BLaER1 treated with 17β-estradiol and CSF1 and Interleukin-3, amounts not matched to agents 10 nM and 100 nM (cell line): Measurements from ENCODE around the gene KCNJ3.

ENCODE experiments used
- H3K27ac ChIP-seq, 11 experiments: shearing (Covaris generic); formaldehyde crosslinking; 2 replicates each; pipeline ENCODE4 v1.8.1; 2022
- H3K27me3 ChIP-seq, 11 experiments: shearing (Covaris generic); formaldehyde crosslinking; 2 replicates each; pipeline ENCODE4 v1.8.1; 2022
- H3K36me3 ChIP-seq, 11 experiments: shearing (Covaris generic); formaldehyde crosslinking; 2 replicates each; pipeline ENCODE4 v1.8.1; 2022
- H3K4me1 ChIP-seq, 10 experiments: shearing (Covaris generic); formaldehyde crosslinking; 2 replicates each; pipeline ENCODE4 v1.8.1; 2022
- H3K4me2 ChIP-seq, 11 experiments: shearing (Covaris generic); formaldehyde crosslinking; 2 replicates each; pipeline ENCODE4 v1.8.1; 2022
- H3K4me3 ChIP-seq, 10 experiments: shearing (Covaris generic); formaldehyde crosslinking; 2 replicates each; pipeline ENCODE4 v1.8.1; 2022
- H3K9ac ChIP-seq, 11 experiments: shearing (Covaris generic); formaldehyde crosslinking; 2 replicates each; pipeline ENCODE4 v1.8.1; 2022
- H3K9me3 ChIP-seq, 11 experiments: shearing (Covaris generic); formaldehyde crosslinking; replicated peaks in 1 of 11; 2 replicates each; pipeline ENCODE4 v1.8.1; 2022
- H4K20me1 ChIP-seq, 11 experiments: shearing (Covaris generic); formaldehyde crosslinking; 2 replicates each; pipeline ENCODE4 v1.8.1; 2022
- Cebpa-rat ChIP-seq, 11 experiments: shearing (Covaris generic); IDR thresholded peaks; 2 replicates each; pipeline ENCODE4 v1.8.1; 2022

KCNJ3 gene, protein sequence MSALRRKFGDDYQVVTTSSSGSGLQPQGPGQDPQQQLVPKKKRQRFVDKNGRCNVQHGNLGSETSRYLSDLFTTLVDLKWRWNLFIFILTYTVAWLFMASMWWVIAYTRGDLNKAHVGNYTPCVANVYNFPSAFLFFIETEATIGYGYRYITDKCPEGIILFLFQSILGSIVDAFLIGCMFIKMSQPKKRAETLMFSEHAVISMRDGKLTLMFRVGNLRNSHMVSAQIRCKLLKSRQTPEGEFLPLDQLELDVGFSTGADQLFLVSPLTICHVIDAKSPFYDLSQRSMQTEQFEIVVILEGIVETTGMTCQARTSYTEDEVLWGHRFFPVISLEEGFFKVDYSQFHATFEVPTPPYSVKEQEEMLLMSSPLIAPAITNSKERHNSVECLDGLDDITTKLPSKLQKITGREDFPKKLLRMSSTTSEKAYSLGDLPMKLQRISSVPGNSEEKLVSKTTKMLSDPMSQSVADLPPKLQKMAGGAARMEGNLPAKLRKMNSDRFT

DNA sequence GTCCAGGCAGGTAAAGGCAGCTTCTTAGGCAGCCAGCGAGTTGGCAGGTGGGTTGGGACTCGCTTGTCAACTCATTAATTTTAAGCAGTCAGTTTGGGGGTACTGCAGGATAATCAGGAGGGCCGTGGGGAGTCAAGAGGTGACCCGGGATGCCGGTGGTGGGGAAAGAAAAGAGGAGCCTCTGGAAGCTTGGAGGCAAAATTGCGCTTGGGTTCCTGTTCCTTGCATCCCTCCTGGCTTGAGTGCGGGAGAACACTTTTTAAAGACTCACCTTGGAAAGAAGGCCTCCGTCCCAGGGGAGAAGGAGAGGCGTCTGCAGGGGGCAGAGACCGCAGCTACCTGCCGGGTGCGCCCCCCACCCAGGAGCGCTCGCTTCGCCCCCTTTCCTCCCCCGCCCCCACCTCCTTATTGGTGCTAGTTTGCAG, at the start of gene KCNJ3:
Gene KCNJ3, plus strand, starts transcription at position 400 of the 425 bp plus-strand sequence. CDS start 81 bp downstream, outside the sequence.
- Histone ChIP-seq H3K9me3 (peaks cover 8 to 24% (median 19%) of the 10 kb centered on the region in 11 experiments; a peak in 18 of 22 replicates), H3K27me3 (no peaks in the 10 kb centered on the region), H3K36me3 (no peaks in the 10 kb centered on the region), H3K9ac (no peak within 1 kb of the TSS), H3K4me3 (no peak within 1 kb of the TSS), H3K4me2 (no peak within 1 kb of the TSS), H3K4me1 (peaks cover 0 to 9% (median 2%) of the 10 kb centered on the region in 10 experiments; a peak in 9 of 20 replicates), H3K27ac (no peak within 1 kb of the TSS), H4K20me1 (no peaks in the 10 kb centered on the region)
- TF ChIP-seq Cebpa-rat (IDR thresholded peaks at IDR 0.05), result no peak

DNA sequence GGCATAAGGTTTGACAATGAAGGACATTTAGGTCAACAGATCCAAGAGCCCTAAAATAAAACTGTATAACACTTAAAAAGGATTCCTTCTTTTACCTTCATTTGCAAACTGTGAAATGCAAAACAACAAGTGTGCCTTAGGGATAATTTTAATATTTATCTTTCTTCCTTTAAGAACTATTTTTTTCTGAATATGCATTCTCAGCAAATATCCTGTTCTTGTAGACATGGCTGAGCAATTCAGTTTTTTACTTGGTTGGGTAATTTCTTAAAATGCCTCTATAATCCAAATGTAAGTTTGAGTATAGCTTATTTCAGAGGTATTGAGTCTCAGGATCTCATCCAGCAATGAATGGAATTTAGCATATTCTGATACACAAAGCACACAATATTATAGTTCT, 43.0 kb upstream of the KCNJ3 start:
- no peaks in the 10 kb centered on the region for H3K27me3 ChIP-seq
- H3K36me3 ChIP-seq, result no peaks in the 10 kb centered on the region
- H3K27ac ChIP-seq, result no peak overlapping the region
- TF ChIP-seq Cebpa-rat (IDR thresholded peaks at IDR 0.05), result no peak
- H4K20me1 ChIP-seq, result no peaks in the 10 kb centered on the region
- no peak overlapping the region for H3K4me3 ChIP-seq
- no peaks in the 10 kb centered on the region for H3K4me1 ChIP-seq
- no peak overlapping the region for H3K4me2 ChIP-seq
- H3K9me3 ChIP-seq, result no peaks in the 10 kb centered on the region
- H3K9ac ChIP-seq, result no peak overlapping the region

DNA sequence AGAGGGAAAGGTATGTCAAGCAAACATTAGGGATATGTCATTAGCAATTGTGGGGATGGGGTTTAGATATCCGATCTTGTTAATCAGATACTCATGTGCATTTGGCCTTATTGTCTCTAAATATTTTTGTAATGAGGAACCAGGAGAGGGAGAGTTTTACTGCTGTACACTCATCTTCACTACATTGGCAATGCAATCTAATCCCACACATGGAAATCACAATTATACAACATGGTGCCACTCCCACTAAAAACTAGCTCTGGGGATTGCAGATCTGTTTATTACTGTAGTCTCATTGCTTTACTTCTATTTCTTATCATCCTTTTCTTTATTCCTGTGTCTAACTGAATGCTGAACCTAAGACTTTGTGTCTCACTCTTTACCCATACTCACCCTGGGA, 39.6 kb upstream of the KCNJ3 start:
- no peak for TF ChIP-seq Cebpa-rat (IDR thresholded peaks at IDR 0.05)
- Histone ChIP-seq H4K20me1 (no peaks in the 10 kb centered on the region), H3K9me3 (no peaks in the 10 kb centered on the region), H3K4me1 (no peaks in the 10 kb centered on the region), H3K27me3 (no peaks in the 10 kb centered on the region), H3K9ac (no peak overlapping the region), H3K4me3 (no peak overlapping the region), H3K27ac (no peak overlapping the region), H3K36me3 (no peaks in the 10 kb centered on the region), H3K4me2 (no peak overlapping the region)

DNA sequence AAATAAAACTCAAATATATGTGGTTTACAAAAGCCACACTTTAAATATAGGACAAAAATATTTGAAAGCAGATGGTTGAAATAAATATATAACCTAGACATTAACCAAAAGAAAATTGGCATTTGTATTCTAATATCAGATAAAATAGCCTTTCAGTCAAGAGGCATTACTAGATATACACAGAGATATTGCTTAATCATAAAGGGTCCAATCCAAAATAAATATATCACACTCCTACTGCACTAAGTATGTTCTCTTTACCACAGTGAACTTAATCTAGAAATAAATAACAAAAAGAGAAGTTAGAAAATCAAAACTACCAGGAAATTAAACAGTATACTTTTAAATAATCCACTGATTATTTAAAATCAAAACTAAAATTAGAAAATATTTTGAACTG, 34.2 kb upstream of the KCNJ3 start:
- Histone ChIP-seq H3K9me3 (no peaks in the 10 kb centered on the region), H3K36me3 (no peaks in the 10 kb centered on the region), H3K27ac (no peak overlapping the region), H3K4me3 (no peak overlapping the region), H3K4me1 (no peaks in the 10 kb centered on the region), H3K9ac (no peak overlapping the region), H3K4me2 (no peak overlapping the region), H4K20me1 (no peaks in the 10 kb centered on the region), H3K27me3 (no peaks in the 10 kb centered on the region)
- no peak for TF ChIP-seq Cebpa-rat (IDR thresholded peaks at IDR 0.05)

DNA sequence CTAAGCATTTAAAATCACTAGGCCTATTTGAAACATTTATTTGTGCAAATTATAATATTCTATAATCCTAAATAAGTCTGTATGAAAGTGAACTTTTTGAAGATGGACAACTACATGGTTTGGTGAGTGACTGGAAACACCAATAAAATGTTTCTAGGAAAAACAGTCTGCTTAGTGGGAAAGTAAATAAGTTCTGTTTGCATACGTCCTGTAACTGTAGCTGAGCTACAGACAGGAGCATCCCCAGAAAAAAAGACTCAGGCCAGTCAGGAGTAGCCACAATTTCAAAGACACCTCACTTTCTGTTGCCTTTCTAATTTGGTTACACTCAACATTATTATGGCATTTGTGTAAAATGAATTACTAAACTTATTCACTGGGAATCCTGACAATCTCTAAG, 28.4 kb upstream of the KCNJ3 start:
- Histone ChIP-seq H3K27me3 (no peaks in the 10 kb centered on the region), H4K20me1 (no peaks in the 10 kb centered on the region), H3K9me3 (no peaks in the 10 kb centered on the region), H3K9ac (no peak overlapping the region), H3K27ac (no peak overlapping the region), H3K36me3 (no peaks in the 10 kb centered on the region), H3K4me2 (no peak overlapping the region), H3K4me3 (no peak overlapping the region), H3K4me1 (no peaks in the 10 kb centered on the region)
- no peak for TF ChIP-seq Cebpa-rat (IDR thresholded peaks at IDR 0.05)

DNA sequence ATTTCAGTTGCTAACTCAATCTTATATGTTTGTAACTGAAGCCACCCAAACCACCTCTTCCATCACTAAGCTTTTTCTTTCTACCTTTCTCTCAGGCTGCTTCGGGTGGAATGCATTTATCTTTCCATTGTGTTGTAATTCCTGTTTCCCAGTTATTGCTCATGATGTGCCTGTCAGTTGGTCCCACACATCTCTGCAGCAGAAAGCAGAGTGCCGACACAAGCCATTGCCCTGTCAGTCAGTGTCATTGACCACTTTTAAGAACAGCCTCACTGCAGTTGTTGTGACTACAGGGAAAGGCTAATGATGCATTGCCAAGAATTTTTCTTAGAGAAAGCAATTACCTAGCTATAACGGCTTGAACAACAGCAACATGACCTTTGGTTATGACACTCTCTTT, 24.8 kb upstream of the KCNJ3 start:
- H3K9me3 ChIP-seq, result no peaks in the 10 kb centered on the region
- H3K4me3 ChIP-seq, result no peak overlapping the region
- H3K4me2 ChIP-seq, result no peak overlapping the region
- H3K4me1 ChIP-seq, result no peaks in the 10 kb centered on the region
- H3K36me3 ChIP-seq, result no peaks in the 10 kb centered on the region
- no peaks in the 10 kb centered on the region for H3K27me3 ChIP-seq
- no peak overlapping the region for H3K9ac ChIP-seq
- TF ChIP-seq Cebpa-rat (IDR thresholded peaks at IDR 0.05), result no peak
- H3K27ac ChIP-seq, result no peak overlapping the region
- H4K20me1 ChIP-seq, result no peaks in the 10 kb centered on the region

DNA sequence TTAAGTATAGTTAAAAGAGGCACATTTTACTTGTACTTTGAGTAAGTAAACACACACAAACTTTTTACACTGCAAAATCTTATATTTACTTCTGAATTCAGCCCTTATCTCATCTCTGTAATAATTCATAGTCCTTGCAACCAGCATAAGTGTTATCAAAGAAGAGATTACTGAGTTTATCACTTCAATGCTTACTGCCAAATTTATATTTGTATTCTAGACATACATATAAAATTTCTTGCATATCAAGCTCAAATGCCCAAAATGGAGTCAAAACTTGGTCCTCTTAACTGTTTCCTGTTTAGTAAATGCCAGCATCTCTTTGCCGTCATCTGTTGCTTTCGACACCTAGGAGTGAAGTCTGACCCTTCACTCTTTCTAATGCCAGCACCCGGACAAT, 21.1 kb upstream of the KCNJ3 start:
- H3K9me3 ChIP-seq, result no peaks in the 10 kb centered on the region
- no peaks in the 10 kb centered on the region for H3K4me1 ChIP-seq
- H4K20me1 ChIP-seq, result no peaks in the 10 kb centered on the region
- no peaks in the 10 kb centered on the region for H3K27me3 ChIP-seq
- H3K4me2 ChIP-seq, result no peak overlapping the region
- TF ChIP-seq Cebpa-rat (IDR thresholded peaks at IDR 0.05), result no peak
- H3K36me3 ChIP-seq, result no peaks in the 10 kb centered on the region
- no peak overlapping the region for H3K4me3 ChIP-seq
- H3K9ac ChIP-seq, result no peak overlapping the region
- H3K27ac ChIP-seq, result no peak overlapping the region

DNA sequence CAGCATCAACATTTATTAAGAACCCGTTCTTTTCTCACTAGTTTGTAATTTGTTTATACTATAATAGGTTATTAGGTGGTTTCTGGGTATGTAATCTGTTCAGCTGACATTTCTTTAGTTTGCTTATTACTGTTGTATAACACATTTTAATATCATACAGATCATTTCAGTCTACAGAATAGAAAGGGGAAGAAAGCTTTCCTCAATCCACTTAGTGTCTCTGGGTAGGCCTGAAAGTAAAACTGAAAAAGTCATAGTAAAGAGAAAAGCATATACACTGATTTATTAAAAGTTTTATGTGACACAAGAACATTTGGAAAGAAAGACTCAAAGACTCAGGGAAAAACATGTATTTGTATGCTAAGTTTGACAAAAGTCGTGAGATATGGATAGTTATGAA, 16.8 kb upstream of the KCNJ3 start:
- no peaks in the 10 kb centered on the region; a peak in 1 of 20 replicates for H3K4me1 ChIP-seq
- H3K27me3 ChIP-seq, result no peaks in the 10 kb centered on the region
- H3K4me3 ChIP-seq, result no peak overlapping the region
- no peak overlapping the region for H3K27ac ChIP-seq
- H3K36me3 ChIP-seq, result no peaks in the 10 kb centered on the region
- TF ChIP-seq Cebpa-rat (IDR thresholded peaks at IDR 0.05), result no peak
- H3K9me3 ChIP-seq, result no peaks in the 10 kb centered on the region
- H3K4me2 ChIP-seq, result no peak overlapping the region
- no peak overlapping the region for H3K9ac ChIP-seq
- no peaks in the 10 kb centered on the region for H4K20me1 ChIP-seq

DNA sequence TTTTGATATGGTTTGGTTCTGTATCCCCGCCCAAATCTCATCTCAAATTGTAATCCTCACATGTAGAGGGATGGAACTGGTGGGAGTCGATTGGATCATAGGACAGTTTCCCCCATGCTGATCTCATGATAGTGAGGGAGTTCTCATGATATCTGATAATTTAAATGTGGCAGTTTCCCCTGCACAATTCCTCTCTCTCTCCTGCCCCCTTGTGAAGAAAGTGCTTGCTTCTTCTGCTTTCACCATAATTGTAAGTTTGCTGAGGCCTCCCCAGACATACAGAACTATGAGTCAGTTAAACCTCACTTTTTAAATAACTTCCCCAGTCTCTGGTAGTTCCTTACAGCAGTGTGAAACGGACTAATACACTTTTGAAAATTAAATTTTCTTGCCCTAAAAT, 12.3 kb upstream of the KCNJ3 start:
- H3K4me3 ChIP-seq, result no peak overlapping the region
- no peak overlapping the region for H3K9ac ChIP-seq
- no peaks in the 10 kb centered on the region for H3K27me3 ChIP-seq
- no peaks in the 10 kb centered on the region for H3K9me3 ChIP-seq
- H3K36me3 ChIP-seq, result no peaks in the 10 kb centered on the region
- no peaks in the 10 kb centered on the region for H4K20me1 ChIP-seq
- no peak overlapping the region for H3K4me2 ChIP-seq
- TF ChIP-seq Cebpa-rat (IDR thresholded peaks at IDR 0.05), result no peak
- H3K4me1 ChIP-seq, result no peaks in the 10 kb centered on the region; a peak in 1 of 20 replicates
- no peak overlapping the region for H3K27ac ChIP-seq

DNA sequence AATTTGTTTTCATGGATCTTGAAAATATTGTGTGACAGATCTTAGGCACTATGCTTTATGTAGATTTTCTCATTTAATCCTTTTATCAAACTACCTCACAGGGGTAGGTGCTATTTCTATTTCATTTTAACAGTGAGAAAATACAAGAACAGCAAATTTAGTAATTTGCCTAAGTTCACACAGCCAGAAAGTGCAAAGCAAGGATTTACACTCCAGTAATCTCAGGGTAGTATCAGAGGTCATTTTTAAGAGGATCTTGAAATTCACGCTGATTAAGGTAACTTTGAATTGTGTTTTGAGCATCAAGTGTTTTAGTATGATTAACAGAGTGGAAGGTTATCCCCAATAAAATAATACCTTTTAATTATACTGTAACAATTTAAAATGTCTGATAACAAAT, 10.1 kb upstream of the KCNJ3 start:
- Histone ChIP-seq H3K27me3 (no peaks in the 10 kb centered on the region), H3K4me1 (peaks cover 0 to 10% (median under 1%) of the 10 kb centered on the region in 10 experiments; a peak in 6 of 20 replicates), H3K27ac (no peak overlapping the region), H3K36me3 (no peaks in the 10 kb centered on the region), H3K4me2 (no peak overlapping the region), H3K9ac (no peak overlapping the region), H3K9me3 (no peaks in the 10 kb centered on the region), H3K4me3 (no peak overlapping the region), H4K20me1 (no peaks in the 10 kb centered on the region)
- TF ChIP-seq Cebpa-rat (IDR thresholded peaks at IDR 0.05), result no peak
